Panc1 (cell line): ENCODE data around the gene TSTD2. TPM values are rescaled to one million over a fixed set of nuclear protein-coding genes. Genes with fewer than 3 reads are reported as not detected.

ENCODE experiments used
- ATAC-seq: fragments of 200-7000 bp; cut with Tn5 transposase; 2 replicates; pipeline ENCODE4 v1.9.1; 2020; ENCODE audit warnings: mild to moderate bottlenecking, moderate library complexity
- BruUV-seq: library from RNA; stranded (reverse); fragments of 400-500 nt; replicated peaks from 2 replicates; lab custom pipeline; 2021; lab: Mats Ljungman, UMichigan
- CTCF ChIA-PET: fragments of 300-600 bp; sonication (Branson Sonifier 250); formaldehyde crosslinking; loops from one replicate; lab custom pipeline; 2022; ENCODE audit warnings: antibody characterized with exemption; lab: Charles Lee
- POLR2A ChIA-PET: fragments of 300-600 bp; sonication (Branson Sonifier 250); formaldehyde crosslinking; loops from one replicate; lab custom pipeline; 2022; ENCODE audit warnings: antibody characterized with exemption; lab: Charles Lee
- DNase-seq: peaks from one replicate; pipeline ENCODE4 v3.0.0-alpha.2; 2010; ENCODE audit warnings: low read depth, low spot score
- H3K27ac ChIP-seq: 2 replicates; pipeline ENCODE4 v1.5.1; 2011; ENCODE audit warnings: mild to moderate bottlenecking, low read length, inconsistent platforms
- H3K27me3 ChIP-seq: fragments of 200-500 bp; sonication (Bioruptor generic); 2 replicates; pipeline ENCODE4 v1.6.0; 2014; ENCODE audit warnings: low read length, inconsistent platforms; ENCODE audit not compliant: control insufficient read depth, insufficient read depth
- H3K36me3 ChIP-seq: fragments of 200-500 bp; sonication (Bioruptor generic); 2 replicates; pipeline ENCODE4 v1.5.1; 2014; ENCODE audit warnings: inconsistent platforms, mild to moderate bottlenecking, low read length, moderate library complexity; ENCODE audit not compliant: control insufficient read depth, insufficient read depth
- H3K4me1 ChIP-seq: 2 replicates; pipeline ENCODE4 v1.5.1; 2011; ENCODE audit warnings: inconsistent platforms, mild to moderate bottlenecking, low read length, moderate library complexity; ENCODE audit not compliant: control insufficient read depth, insufficient read depth
- H3K4me3 ChIP-seq, 2 experiments: 2 replicates each; pipeline ENCODE4 v1.5.1; 2011 to 2012; ENCODE audit warnings: low read depth in 2 of 2, low read length in 2 of 2, mild to moderate bottlenecking in 2 of 2, inconsistent platforms in 1 of 2, moderate library complexity in 1 of 2
- H3K9me3 ChIP-seq: fragments of 200-500 bp; sonication (Bioruptor generic); 2 replicates; pipeline ENCODE4 v1.5.1; 2014; ENCODE audit warnings: low read depth, mild to moderate bottlenecking, inconsistent platforms, low read length, moderate library complexity; ENCODE audit not compliant: control insufficient read depth, insufficient read depth
- POLR2AphosphoS5 ChIP-seq: IDR thresholded peaks from 2 replicates; pipeline ENCODE4 v1.6.1; 2012; ENCODE audit warnings: mild to moderate bottlenecking, low read depth, low read length, moderate library complexity
- REST ChIP-seq, 2 experiments: IDR thresholded peaks; 2 replicates each; pipeline ENCODE4 v1.6.1; 2011 to 2012; ENCODE audit warnings: low read depth in 2 of 2, control low read depth in 1 of 2, low read length in 1 of 2, mild to moderate bottlenecking in 1 of 2, moderate library complexity in 1 of 2; ENCODE audit not compliant: insufficient read depth in 1 of 2
- SIN3A ChIP-seq: IDR thresholded peaks from 2 replicates; pipeline ENCODE4 v1.6.1; 2012; ENCODE audit warnings: low read depth, mild to moderate bottlenecking, low read length, moderate library complexity, borderline replicate concordance; ENCODE audit not compliant: insufficient read depth
- TCF7L2 ChIP-seq: IDR thresholded peaks from 2 replicates; pipeline ENCODE4 v1.6.1; 2011; ENCODE audit warnings: mild to moderate bottlenecking, low read depth, low read length, inconsistent platforms
- in situ Hi-C: cut with HindIII; loops from 2 replicates; pipeline ENCODE4 v1.10.0; 2016; ENCODE audit warnings: low sequenced_read_pairs, low pct_unique_long_range_greater_than_20kb
- intact Hi-C: fragments of 100-400 bp; cut with micrococcal nuclease; formaldehyde crosslinking; loops from one replicate; pipeline ENCODE4 v1.10.0; 2022; ENCODE audit not compliant: unreplicated experiment
- total RNA-seq: library from RNA; stranded (reverse); gene quantifications from one replicate; pipeline ENCODE4 v1.2.1, GENCODE V29; 2021; ENCODE audit not compliant: unreplicated experiment
- TF ChIP-seq, protein P1 (sequence below): fragments of 450-650 bp; IDR thresholded peaks from 2 replicates; pipeline ENCODE4 v1.5.1; 2017; ENCODE audit warnings: mild to moderate bottlenecking

TSTD2 gene
- total RNA-seq, 1 experiment from 2014 or later: 10.1 TPM

DNA sequence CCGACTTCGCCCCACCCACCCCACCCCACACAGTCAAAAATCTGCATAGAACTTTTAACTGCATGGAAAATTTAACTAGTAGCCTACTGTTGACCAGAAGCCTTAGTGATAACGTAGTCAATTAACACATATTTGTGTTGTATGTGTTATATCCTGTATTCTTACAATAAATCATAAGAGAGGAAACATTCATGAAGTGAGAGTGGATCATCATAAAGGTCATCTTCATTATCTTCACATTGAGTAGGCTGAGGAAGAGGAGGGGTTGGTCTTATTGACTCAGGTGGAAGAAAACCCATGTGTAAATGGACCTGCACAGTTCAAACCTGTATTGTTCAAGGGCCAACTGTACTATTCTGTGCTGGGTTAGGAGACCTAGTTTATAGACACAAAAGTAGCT, 32.6 kb upstream of the TSTD2 start:
- H3K9me3 ChIP-seq: no peaks in the 10 kb centered on the region
- TF ChIP-seq REST (IDR thresholded peaks at IDR 0.05; ENCODE audit: insufficient read depth in 1 of 2, low read depth in 2 of 2, low read length in 1 of 2) (no peak), POLR2AphosphoS5 (no peak), SIN3A (no peak), TCF7L2 (no peak)
- TF ChIP-seq, protein P1, sequence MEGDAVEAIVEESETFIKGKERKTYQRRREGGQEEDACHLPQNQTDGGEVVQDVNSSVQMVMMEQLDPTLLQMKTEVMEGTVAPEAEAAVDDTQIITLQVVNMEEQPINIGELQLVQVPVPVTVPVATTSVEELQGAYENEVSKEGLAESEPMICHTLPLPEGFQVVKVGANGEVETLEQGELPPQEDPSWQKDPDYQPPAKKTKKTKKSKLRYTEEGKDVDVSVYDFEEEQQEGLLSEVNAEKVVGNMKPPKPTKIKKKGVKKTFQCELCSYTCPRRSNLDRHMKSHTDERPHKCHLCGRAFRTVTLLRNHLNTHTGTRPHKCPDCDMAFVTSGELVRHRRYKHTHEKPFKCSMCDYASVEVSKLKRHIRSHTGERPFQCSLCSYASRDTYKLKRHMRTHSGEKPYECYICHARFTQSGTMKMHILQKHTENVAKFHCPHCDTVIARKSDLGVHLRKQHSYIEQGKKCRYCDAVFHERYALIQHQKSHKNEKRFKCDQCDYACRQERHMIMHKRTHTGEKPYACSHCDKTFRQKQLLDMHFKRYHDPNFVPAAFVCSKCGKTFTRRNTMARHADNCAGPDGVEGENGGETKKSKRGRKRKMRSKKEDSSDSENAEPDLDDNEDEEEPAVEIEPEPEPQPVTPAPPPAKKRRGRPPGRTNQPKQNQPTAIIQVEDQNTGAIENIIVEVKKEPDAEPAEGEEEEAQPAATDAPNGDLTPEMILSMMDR: no peak
- H3K27me3 ChIP-seq: no peaks in the 10 kb centered on the region
- intact Hi-C loops: no loop called here
- DNase-seq: no peak
- H3K36me3 ChIP-seq: peaks cover 35% of the 10 kb centered on the region
- H3K4me3 ChIP-seq: no peak overlapping the region
- no peak overlapping the region for H3K27ac ChIP-seq
- ATAC-seq: no peak
- no TSS peak for BruUV-seq
- in situ Hi-C loops: no loop called here
- POLR2A ChIA-PET: no interaction called here
- CTCF ChIA-PET: no interaction called here
- no peaks in the 10 kb centered on the region for H3K4me1 ChIP-seq

GRCh38 chr9:97660847-97661246, 27.7 kb upstream of the TSTD2 start:
- POLR2A ChIA-PET: interaction anchor here (0.6 kb wide), 1 partner anchor 175 kb away, joined by 8 read pairs; no protein-coding TSS in a partner anchor
- H3K27ac ChIP-seq: no peak overlapping the region
- ATAC-seq: no peak
- DNase-seq: no peak
- no peak overlapping the region for H3K4me3 ChIP-seq
- no peaks in the 10 kb centered on the region for H3K4me1 ChIP-seq
- BruUV-seq: no TSS peak
- H3K27me3 ChIP-seq: no peaks in the 10 kb centered on the region
- intact Hi-C loops (no loop called here), in situ Hi-C loops (no loop called here)
- H3K36me3 ChIP-seq: peaks cover 28% of the 10 kb centered on the region
- CTCF ChIA-PET: no interaction called here
- no peaks in the 10 kb centered on the region for H3K9me3 ChIP-seq
- TF ChIP-seq, protein P1: no peak
- TF ChIP-seq REST (IDR thresholded peaks at IDR 0.05; ENCODE audit: insufficient read depth in 1 of 2, low read depth in 2 of 2, low read length in 1 of 2) (no peak), TCF7L2 (no peak), POLR2AphosphoS5 (no peak), SIN3A (no peak)
